Central memory CD8-positive, alpha-beta T cell (primary cell): ENCODE data around the gene ALDH18A1.

Experiments used
- ATAC-seq: fragments of 150-1000 bp; cut with Tn5 transposase; replicated peaks from 2 replicates; pipeline ENCODE4 v1.10.0; 2022; ENCODE audit warnings: mild to moderate bottlenecking, moderate FRiP score, moderate number of reproducible peaks; ENCODE audit not compliant: poor library complexity, severe bottlenecking; ENCODE audit errors: extremely low read depth
- DNase-seq, 2 donors: peaks; one replicate each; pipeline ENCODE4 v3.0.0; 2021; ENCODE audit warnings: low spot score in 2 of 2
- H3K27ac Mint-ChIP-seq: one replicate; pipeline ENCODE4 v1.8.0; 2022; ENCODE audit warnings: low read depth, mild to moderate bottlenecking, moderate library complexity, mixed read lengths
- H3K27me3 Mint-ChIP-seq: one replicate; pipeline ENCODE4 v1.8.0; 2022; ENCODE audit warnings: mixed read lengths
- H3K36me3 Mint-ChIP-seq: one replicate; pipeline ENCODE4 v1.8.0; 2022; ENCODE audit warnings: mild to moderate bottlenecking, moderate library complexity, mixed read lengths; ENCODE audit not compliant: insufficient read depth
- H3K4me1 Mint-ChIP-seq: one replicate; pipeline ENCODE4 v1.8.0; 2022; ENCODE audit warnings: mixed read lengths
- H3K4me3 Mint-ChIP-seq: one replicate; pipeline ENCODE4 v1.8.0; 2022; ENCODE audit warnings: mild to moderate bottlenecking, moderate library complexity, mixed read lengths
- H3K9me3 Mint-ChIP-seq: one replicate; pipeline ENCODE4 v1.8.0; 2022; ENCODE audit warnings: mixed read lengths

Gene ALDH18A1

DNA sequence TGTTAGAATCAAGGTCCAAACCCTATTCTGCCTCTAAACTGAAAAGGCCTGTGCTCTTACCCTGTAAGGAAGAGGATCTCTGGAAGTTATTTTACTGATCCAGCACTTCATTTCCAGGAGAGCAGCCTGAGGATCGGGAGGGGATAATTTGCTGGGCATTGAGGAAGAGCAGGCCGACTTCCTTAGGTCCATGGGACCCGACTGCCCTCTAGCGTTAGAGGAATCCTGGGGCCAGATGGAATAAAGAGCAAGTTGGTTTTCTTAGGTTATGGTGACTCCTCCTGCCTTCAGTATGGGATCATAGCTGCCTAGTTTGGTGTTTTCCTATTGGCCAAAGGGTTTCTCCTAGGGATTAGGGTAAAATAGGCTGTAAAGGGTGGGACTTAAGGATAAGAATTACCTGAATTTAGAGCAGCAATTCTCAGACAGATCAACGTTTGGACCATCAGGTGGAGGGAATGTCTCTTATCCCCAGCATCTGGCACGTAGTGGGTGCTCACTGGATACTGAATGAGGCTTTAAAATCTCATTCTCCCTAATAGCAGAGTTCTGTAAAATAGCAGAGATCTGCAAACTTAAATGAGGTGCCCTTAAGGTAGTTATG lies 55.3 kb downstream of the ALDH18A1 start:
- H3K9me3 Mint-ChIP-seq: no peaks in the 10 kb centered on the region
- no peak overlapping the region for H3K27ac Mint-ChIP-seq
- no peak for ATAC-seq
- H3K27me3 Mint-ChIP-seq: peaks cover 14% of the 10 kb centered on the region
- DNase-seq: no peak
- H3K36me3 Mint-ChIP-seq: peaks cover 4% of the 10 kb centered on the region
- no peak overlapping the region for H3K4me3 Mint-ChIP-seq
- H3K4me1 Mint-ChIP-seq: no peaks in the 10 kb centered on the region

- no peak for DNase-seq
- H3K9me3 Mint-ChIP-seq: no peaks in the 10 kb centered on the region
- no peaks in the 10 kb centered on the region for H3K4me1 Mint-ChIP-seq
- no peaks in the 10 kb centered on the region for H3K36me3 Mint-ChIP-seq
- peaks cover 22% of the 10 kb centered on the region for H3K27me3 Mint-ChIP-seq
- ATAC-seq: no peak
- no peak overlapping the region for H3K4me3 Mint-ChIP-seq
- no peak overlapping the region for H3K27ac Mint-ChIP-seq
Observed at GRCh38 chr10:95600158-95600557, 56.4 kb downstream of the ALDH18A1 start.

DNA sequence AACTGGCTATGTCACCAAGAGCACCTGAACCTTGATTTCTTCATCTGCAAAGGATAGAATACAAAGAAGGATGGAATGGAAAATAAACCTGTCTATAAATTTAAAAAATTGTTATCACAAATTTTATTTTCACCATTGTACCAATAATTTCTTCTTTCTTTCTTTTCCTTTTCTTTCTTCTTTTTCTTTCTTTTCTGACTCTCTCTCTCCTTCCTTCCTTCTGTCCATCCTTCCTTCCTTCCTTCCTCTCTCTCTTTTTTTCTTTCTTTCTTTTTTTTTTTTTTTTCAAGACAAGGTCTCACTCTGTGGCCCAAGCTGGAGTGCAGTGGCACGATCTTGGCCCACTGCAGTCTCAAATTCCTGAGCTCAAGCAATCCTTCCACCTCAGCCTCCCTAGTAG lies 58.7 kb downstream of the ALDH18A1 start:
- no peak for DNase-seq
- peaks cover 27% of the 10 kb centered on the region for H3K27me3 Mint-ChIP-seq
- no peak for ATAC-seq
- no peaks in the 10 kb centered on the region for H3K9me3 Mint-ChIP-seq
- no peaks in the 10 kb centered on the region for H3K4me1 Mint-ChIP-seq
- peak overlapping the region; percentile 62 for H3K27ac Mint-ChIP-seq
- no peaks in the 10 kb centered on the region for H3K36me3 Mint-ChIP-seq
- no peak overlapping the region for H3K4me3 Mint-ChIP-seq

- no peak overlapping the region for H3K27ac Mint-ChIP-seq
- no peaks in the 10 kb centered on the region for H3K36me3 Mint-ChIP-seq
- no peak for DNase-seq
- no peaks in the 10 kb centered on the region for H3K4me1 Mint-ChIP-seq
- no peak for ATAC-seq
- H3K9me3 Mint-ChIP-seq: no peaks in the 10 kb centered on the region
- H3K4me3 Mint-ChIP-seq: no peak overlapping the region
- peaks cover 37% of the 10 kb centered on the region for H3K27me3 Mint-ChIP-seq
Observed at GRCh38 chr10:95588025-95588424, 68.5 kb downstream of the ALDH18A1 start.

GRCh38 chr10:95579835-95580535 lies 76.5 kb downstream of the ALDH18A1 start:
- Mint-ChIP-seq H3K9me3 (no peaks in the 10 kb centered on the region), H3K27me3 (peaks cover 56% of the 10 kb centered on the region), H3K36me3 (no peaks in the 10 kb centered on the region), H3K4me3 (no peak overlapping the region), H3K27ac (no peak overlapping the region), H3K4me1 (no peaks in the 10 kb centered on the region)
- ATAC-seq (no peak), DNase-seq (no peak)

DNA sequence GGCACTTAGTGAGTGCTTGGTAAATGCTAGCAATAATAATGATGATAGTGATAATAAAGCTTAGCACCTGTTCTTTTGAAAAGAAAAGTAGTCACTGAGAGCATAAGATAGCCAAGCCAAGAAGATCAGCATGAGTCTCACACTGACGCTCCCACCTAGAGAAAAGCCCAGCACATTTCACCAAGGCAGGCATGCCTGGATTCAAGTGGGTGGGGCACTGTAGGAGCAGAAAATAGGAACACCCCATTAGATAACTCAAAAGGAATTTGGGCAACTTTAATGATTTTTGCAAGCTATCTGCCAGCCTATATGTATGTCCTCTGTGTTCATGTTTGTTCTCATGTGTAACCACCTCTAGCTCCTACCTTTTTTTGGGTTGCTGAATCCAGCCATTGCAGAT lies 77.2 kb downstream of the ALDH18A1 start:
- DNase-seq (no peak), ATAC-seq (no peak)
- Mint-ChIP-seq H3K4me1 (no peaks in the 10 kb centered on the region), H3K27ac (no peak overlapping the region), H3K27me3 (peaks cover 58% of the 10 kb centered on the region), H3K36me3 (no peaks in the 10 kb centered on the region), H3K9me3 (no peaks in the 10 kb centered on the region), H3K4me3 (no peak overlapping the region)

GRCh38 chr10:95578619-95579018 lies 77.9 kb downstream of the ALDH18A1 start:
- no peak overlapping the region for H3K27ac Mint-ChIP-seq
- no peak for ATAC-seq
- no peak overlapping the region for H3K4me3 Mint-ChIP-seq
- no peaks in the 10 kb centered on the region for H3K36me3 Mint-ChIP-seq
- H3K9me3 Mint-ChIP-seq: no peaks in the 10 kb centered on the region
- peaks cover 59% of the 10 kb centered on the region for H3K27me3 Mint-ChIP-seq
- H3K4me1 Mint-ChIP-seq: no peaks in the 10 kb centered on the region
- no peak for DNase-seq

GRCh38 chr10:95574649-95575365 lies 81.7 kb downstream of the ALDH18A1 start:
- Mint-ChIP-seq H3K27me3 (peaks cover 35% of the 10 kb centered on the region), H3K4me3 (no peak overlapping the region), H3K4me1 (no peaks in the 10 kb centered on the region), H3K36me3 (no peaks in the 10 kb centered on the region), H3K9me3 (no peaks in the 10 kb centered on the region), H3K27ac (no peak overlapping the region)
- no peak for ATAC-seq
- no peak for DNase-seq

- Mint-ChIP-seq H3K9me3 (no peaks in the 10 kb centered on the region), H3K27ac (no peak overlapping the region), H3K4me1 (no peaks in the 10 kb centered on the region), H3K27me3 (peaks cover 30% of the 10 kb centered on the region), H3K4me3 (no peak overlapping the region), H3K36me3 (no peaks in the 10 kb centered on the region)
- DNase-seq (no peak), ATAC-seq (no peak)
Observed at GRCh38 chr10:95573964-95574604, 82.4 kb downstream of the ALDH18A1 start.

DNA sequence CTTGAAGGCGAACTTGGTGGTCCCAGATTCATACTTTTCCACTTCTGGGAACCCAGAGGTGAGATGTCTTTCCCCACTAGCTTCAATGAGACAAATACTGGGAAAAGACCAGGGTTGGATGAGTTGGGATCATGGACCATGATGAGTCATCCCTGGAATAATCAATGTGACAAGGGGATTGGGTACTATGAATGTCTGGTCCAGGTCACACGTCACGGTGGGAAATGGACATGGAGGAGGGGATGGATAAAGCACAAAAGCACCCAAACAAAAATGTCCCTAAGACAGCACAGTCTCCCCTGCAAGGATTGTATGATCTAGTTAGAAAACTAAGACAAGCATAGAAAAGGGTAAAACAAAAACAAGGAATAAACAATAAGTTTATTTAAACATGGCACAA lies 83.0 kb downstream of the ALDH18A1 start:
- no peaks in the 10 kb centered on the region for H3K36me3 Mint-ChIP-seq
- H3K27ac Mint-ChIP-seq: no peak overlapping the region
- ATAC-seq: no peak
- DNase-seq: no peak
- no peaks in the 10 kb centered on the region for H3K4me1 Mint-ChIP-seq
- H3K27me3 Mint-ChIP-seq: peaks cover 27% of the 10 kb centered on the region
- no peaks in the 10 kb centered on the region for H3K9me3 Mint-ChIP-seq
- H3K4me3 Mint-ChIP-seq: no peak overlapping the region

DNA sequence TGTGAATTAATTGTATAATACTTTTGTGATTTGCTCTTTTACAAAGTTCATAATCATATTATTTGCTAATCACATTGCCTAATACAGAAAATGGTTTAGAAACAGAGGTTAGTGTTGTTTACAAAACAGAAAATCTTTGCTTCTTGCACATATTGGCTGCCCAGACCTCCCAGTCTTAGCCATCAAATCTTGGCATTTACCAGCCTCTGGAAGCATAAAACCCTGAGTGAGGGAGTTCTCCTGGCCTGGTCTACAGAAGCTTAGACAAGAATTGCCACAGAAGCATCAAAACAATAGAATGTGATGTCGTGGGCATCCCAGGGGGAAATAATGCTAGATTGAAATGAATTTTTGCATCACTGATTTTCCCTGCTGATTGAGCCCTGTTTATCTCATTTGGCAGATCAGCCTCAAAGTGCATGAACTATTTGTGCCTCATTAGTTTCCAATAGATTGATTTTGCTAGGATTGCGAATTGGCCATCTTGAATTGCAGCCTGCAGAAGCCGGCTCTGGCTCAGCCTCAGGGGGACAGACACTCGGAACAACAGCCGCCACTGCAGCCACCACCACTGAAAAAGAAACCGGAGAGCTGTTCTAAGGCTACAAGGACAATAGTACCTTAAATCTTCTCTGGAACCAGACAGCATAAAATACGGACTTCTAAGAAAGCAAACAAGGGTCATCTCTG lies 84.2 kb downstream of the ALDH18A1 start:
- no peaks in the 10 kb centered on the region for H3K9me3 Mint-ChIP-seq
- H3K4me3 Mint-ChIP-seq: no peak overlapping the region
- no peaks in the 10 kb centered on the region for H3K4me1 Mint-ChIP-seq
- H3K27ac Mint-ChIP-seq: no peak overlapping the region
- peaks cover 24% of the 10 kb centered on the region for H3K27me3 Mint-ChIP-seq
- ATAC-seq (no peak), DNase-seq (no peak)
- H3K36me3 Mint-ChIP-seq: no peaks in the 10 kb centered on the region

- Mint-ChIP-seq H3K36me3 (no peaks in the 10 kb centered on the region), H3K27me3 (peaks cover 27% of the 10 kb centered on the region), H3K9me3 (no peaks in the 10 kb centered on the region), H3K27ac (no peak overlapping the region), H3K4me3 (no peak overlapping the region), H3K4me1 (no peaks in the 10 kb centered on the region)
- DNase-seq (no peak), ATAC-seq (no peak)
Observed at GRCh38 chr10:95571390-95571789, 85.1 kb downstream of the ALDH18A1 start.
